MM.1S (cell line): ENCODE results near the gene ZNF569.

Source experiments
- DNase-seq: peaks from one replicate; pipeline ENCODE4 v3.0.0-alpha.2; 2015
- H2AFZ ChIP-seq: fragments of 300-600 bp; sonication (generic); 2 replicates; pipeline ENCODE4 v1.6.0; 2016; ENCODE audit warnings: antibody characterized with exemption, low read length
- H3F3A ChIP-seq: fragments of 300-600 bp; sonication (generic); 2 replicates; pipeline ENCODE4 v1.6.1; 2016; ENCODE audit warnings: mild to moderate bottlenecking, antibody characterized with exemption, low read length, moderate library complexity, mixed read lengths; ENCODE audit not compliant: insufficient read depth
- H3K27ac ChIP-seq: fragments of 300-600 bp; sonication (generic); 2 replicates; pipeline ENCODE4 v1.5.1; 2016; ENCODE audit warnings: mild to moderate bottlenecking, low read length
- H3K27me3 ChIP-seq: fragments of 300-600 bp; sonication (generic); replicated peaks from 2 replicates; pipeline ENCODE4 v1.6.0; 2016; ENCODE audit warnings: low read length; ENCODE audit not compliant: insufficient read depth
- H3K36me3 ChIP-seq: fragments of 300-600 bp; sonication (generic); replicated peaks from 2 replicates; pipeline ENCODE4 v1.6.1; 2016; ENCODE audit warnings: mild to moderate bottlenecking, low read length, mixed read lengths; ENCODE audit not compliant: insufficient read depth
- H3K4me1 ChIP-seq: fragments of 300-600 bp; sonication (generic); 2 replicates; pipeline ENCODE4 v1.6.1; 2016; ENCODE audit warnings: low read length, mixed read lengths
- H3K4me2 ChIP-seq: fragments of 300-600 bp; sonication (generic); 2 replicates; pipeline ENCODE4 v1.6.0; 2016; ENCODE audit warnings: low read depth, low read length
- H3K4me3 ChIP-seq: fragments of 300-600 bp; sonication (generic); 2 replicates; pipeline ENCODE4 v1.5.1; 2016; ENCODE audit warnings: low read length, mixed read lengths
- H3K79me2 ChIP-seq: fragments of 300-600 bp; sonication (generic); 2 replicates; pipeline ENCODE4 v1.6.1; 2016; ENCODE audit warnings: mixed run types, low read length, mixed read lengths
- H3K9ac ChIP-seq: fragments of 300-600 bp; sonication (generic); 2 replicates; pipeline ENCODE4 v1.6.1; 2016; ENCODE audit warnings: low read length, mixed read lengths
- H3K9me2 ChIP-seq: fragments of 300-600 bp; sonication (generic); replicated peaks from 2 replicates; pipeline ENCODE4 v1.6.1; 2016; ENCODE audit warnings: mild to moderate bottlenecking, low read length, mixed read lengths; ENCODE audit not compliant: insufficient read depth
- H3K9me3 ChIP-seq: fragments of 300-600 bp; sonication (generic); replicated peaks from 2 replicates; pipeline ENCODE4 v1.6.1; 2016; ENCODE audit warnings: mild to moderate bottlenecking, low read length, mixed read lengths; ENCODE audit not compliant: insufficient read depth
- H4K20me1 ChIP-seq: fragments of 300-600 bp; sonication (generic); 2 replicates; pipeline ENCODE4 v1.6.1; 2016; ENCODE audit warnings: mild to moderate bottlenecking, low read length, moderate library complexity, mixed read lengths; ENCODE audit not compliant: insufficient read depth
- EZH2 ChIP-seq: fragments of 300-600 bp; sonication (generic); optimal IDR thresholded peaks from 2 replicates; pipeline ENCODE3; 2017; ENCODE audit warnings: low read depth, mild to moderate bottlenecking, antibody characterized with exemption, low read length, mixed read lengths
- EZH2phosphoT487 ChIP-seq: fragments of 300-600 bp; sonication (generic); IDR thresholded peaks from 2 replicates; pipeline ENCODE4 v1.6.1; 2018; ENCODE audit warnings: antibody characterized with exemption, low read length
- TF ChIP-seq, protein P1 (sequence below): fragments of 300-600 bp; sonication (generic); IDR thresholded peaks from 2 replicates; pipeline ENCODE4 v1.5.1; 2016; ENCODE audit warnings: antibody characterized with exemption, low read length, mixed read lengths

Gene ZNF569

DNA sequence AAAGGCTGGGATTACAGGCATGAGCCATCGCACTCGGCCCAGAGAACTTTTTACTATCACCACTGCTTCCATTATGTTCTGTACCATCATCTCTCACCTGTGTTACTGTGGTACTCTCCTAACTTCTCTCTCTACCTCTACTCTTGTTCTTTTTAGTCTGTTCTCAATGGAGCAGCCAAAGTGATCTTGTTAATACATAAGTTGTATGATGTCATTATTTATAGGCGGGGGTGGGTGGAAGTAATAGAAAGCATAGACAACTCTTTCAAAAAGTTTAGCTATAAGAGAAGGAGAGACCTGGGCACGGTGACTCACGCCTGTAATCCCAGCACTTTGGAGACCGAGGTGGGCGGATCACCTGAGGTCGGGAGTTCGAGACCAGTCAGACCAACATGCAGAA is 4.9 kb upstream of the ZNF569 start:
- Histone ChIP-seq H4K20me1 (no peaks in the 10 kb centered on the region), H3K79me2 (no peaks in the 10 kb centered on the region), H3K9ac (no peak overlapping the region), H3K9me2 (no peaks in the 10 kb centered on the region), H3K4me1 (no peaks in the 10 kb centered on the region), H3K36me3 (no peaks in the 10 kb centered on the region), H2AFZ (no peak overlapping the region), H3K4me2 (no peak overlapping the region), H3K9me3 (no peaks in the 10 kb centered on the region), H3F3A (no peaks in the 10 kb centered on the region), H3K27me3 (no peaks in the 10 kb centered on the region), H3K27ac (no peak overlapping the region), H3K4me3 (no peak overlapping the region)
- DNase-seq = no peak
- no peak for TF ChIP-seq EZH2phosphoT487
- TF ChIP-seq EZH2 = no peak
- TF ChIP-seq, protein P1, sequence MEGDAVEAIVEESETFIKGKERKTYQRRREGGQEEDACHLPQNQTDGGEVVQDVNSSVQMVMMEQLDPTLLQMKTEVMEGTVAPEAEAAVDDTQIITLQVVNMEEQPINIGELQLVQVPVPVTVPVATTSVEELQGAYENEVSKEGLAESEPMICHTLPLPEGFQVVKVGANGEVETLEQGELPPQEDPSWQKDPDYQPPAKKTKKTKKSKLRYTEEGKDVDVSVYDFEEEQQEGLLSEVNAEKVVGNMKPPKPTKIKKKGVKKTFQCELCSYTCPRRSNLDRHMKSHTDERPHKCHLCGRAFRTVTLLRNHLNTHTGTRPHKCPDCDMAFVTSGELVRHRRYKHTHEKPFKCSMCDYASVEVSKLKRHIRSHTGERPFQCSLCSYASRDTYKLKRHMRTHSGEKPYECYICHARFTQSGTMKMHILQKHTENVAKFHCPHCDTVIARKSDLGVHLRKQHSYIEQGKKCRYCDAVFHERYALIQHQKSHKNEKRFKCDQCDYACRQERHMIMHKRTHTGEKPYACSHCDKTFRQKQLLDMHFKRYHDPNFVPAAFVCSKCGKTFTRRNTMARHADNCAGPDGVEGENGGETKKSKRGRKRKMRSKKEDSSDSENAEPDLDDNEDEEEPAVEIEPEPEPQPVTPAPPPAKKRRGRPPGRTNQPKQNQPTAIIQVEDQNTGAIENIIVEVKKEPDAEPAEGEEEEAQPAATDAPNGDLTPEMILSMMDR = no peak

DNA sequence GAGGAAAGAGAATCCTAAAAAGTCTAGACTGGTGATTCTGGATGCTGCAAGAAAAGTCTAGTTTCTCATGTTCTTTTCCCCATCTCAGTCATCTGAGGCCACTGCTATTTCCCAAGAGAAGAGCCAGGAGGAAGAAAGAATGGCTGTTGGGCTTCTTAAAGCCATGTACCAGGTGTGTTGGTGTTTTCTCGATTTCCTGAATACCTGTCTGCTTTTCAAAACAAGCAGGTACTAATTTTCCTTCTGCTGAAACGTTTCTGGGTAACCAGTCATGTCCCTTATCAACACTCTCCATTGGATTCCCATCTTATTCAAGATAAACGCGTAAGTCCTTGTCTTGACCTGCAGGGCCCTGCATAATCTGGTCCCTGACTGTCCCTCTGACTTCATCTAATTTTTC is 3.0 kb upstream of the ZNF569 start:
- H3K9ac ChIP-seq = no peak overlapping the region
- H3K27me3 ChIP-seq = no peaks in the 10 kb centered on the region
- H3K4me2 ChIP-seq = no peak overlapping the region
- H3K9me3 ChIP-seq = no peaks in the 10 kb centered on the region
- H3F3A ChIP-seq = no peaks in the 10 kb centered on the region
- no peaks in the 10 kb centered on the region for H3K4me1 ChIP-seq
- H3K36me3 ChIP-seq = no peaks in the 10 kb centered on the region
- H2AFZ ChIP-seq = no peak overlapping the region
- no peaks in the 10 kb centered on the region for H3K9me2 ChIP-seq
- no peak for DNase-seq
- no peak overlapping the region for H3K27ac ChIP-seq
- no peak overlapping the region for H3K4me3 ChIP-seq
- no peaks in the 10 kb centered on the region for H3K79me2 ChIP-seq
- H4K20me1 ChIP-seq = no peaks in the 10 kb centered on the region
- TF ChIP-seq, protein P1 = no peak
- TF ChIP-seq EZH2 (no peak), EZH2phosphoT487 (no peak)

DNA sequence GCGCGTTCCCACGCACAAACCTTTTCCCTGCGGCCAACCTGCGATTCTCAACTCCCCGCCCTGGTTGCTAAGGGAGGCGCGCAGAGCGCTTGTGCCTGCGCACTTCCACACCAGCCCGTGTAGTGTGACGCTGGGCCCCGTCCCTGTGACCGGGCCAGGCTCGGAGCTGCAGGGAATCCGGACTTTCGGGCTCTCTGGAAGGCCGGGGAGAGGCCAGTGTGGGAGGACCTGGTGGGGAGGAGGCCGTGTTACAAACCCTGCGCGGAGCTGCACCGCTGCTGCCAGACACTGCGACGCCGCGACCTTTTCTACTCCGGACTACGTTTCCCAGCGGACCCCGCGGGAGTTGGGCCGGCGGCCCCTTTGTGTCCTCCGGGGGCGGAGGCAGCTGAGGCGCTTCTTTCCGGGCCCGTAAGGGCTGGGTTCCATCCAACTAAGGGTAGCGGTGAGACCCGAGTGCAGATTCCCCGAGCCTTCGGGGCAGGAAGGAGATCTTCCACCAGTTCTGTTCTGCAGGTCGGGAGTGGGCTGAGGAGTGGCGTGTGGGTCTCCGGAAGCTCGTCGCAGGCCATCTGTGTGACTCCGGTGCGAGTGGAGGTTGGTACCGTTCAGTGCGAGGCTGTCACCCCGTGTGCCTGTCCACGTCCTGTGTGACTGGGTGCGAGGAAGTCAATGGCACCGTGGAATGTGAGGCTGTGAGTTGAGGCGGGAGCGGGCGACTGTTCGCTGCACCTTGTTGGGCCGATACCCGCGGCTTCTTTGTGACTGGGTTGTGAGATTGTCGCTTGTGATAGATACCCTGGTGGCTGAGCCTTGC is 1.9 kb upstream of the ZNF569 start, which contains the start of gene ZNF570:
Gene ZNF570, plus strand, starts transcription at position 396 of the 817 bp plus-strand sequence. CDS start 999 bp downstream, outside the sequence.
- no peak for TF ChIP-seq EZH2
- TF ChIP-seq EZH2phosphoT487 = no peak
- TF ChIP-seq, protein P1 = no peak
- Histone ChIP-seq H2AFZ (no peak within 1 kb of the TSS), H4K20me1 (no peaks in the 10 kb centered on the region), H3K36me3 (no peaks in the 10 kb centered on the region), H3F3A (no peaks in the 10 kb centered on the region), H3K9ac (no peak within 1 kb of the TSS), H3K4me1 (no peaks in the 10 kb centered on the region), H3K9me2 (no peaks in the 10 kb centered on the region), H3K4me3 (no peak within 1 kb of the TSS; the same call in 1 of the 2 replicates), H3K9me3 (no peaks in the 10 kb centered on the region), H3K4me2 (no peak within 1 kb of the TSS), H3K79me2 (no peaks in the 10 kb centered on the region), H3K27ac (no peak within 1 kb of the TSS), H3K27me3 (no peaks in the 10 kb centered on the region)
- DNase-seq = no peak
